ENCODE measurements around the gene ADAMTS4.

- TF ChIP-seq CTCF (IDR thresholded peaks at IDR 0.05; ENCODE audit: borderline replicate concordance, extremely low read depth, low read length, poor library complexity, severe bottlenecking) (no peak), EZH2 (IDR thresholded peaks at IDR 0.05; ENCODE audit: borderline replicate concordance, low read depth, low read length, severe bottlenecking) (no peak)
Observed at GRCh38 chr1:161174911-161175310, 23.9 kb downstream of the ADAMTS4 start.
